Measurements from ENCODE around the gene ZNF649.

The ZNF649 gene

GRCh38 chr19:51926784-51927741, 22.2 kb upstream of the ZNF649 start, which contains the start of gene ZNF613 (continued):
- TF ChIP-seq ZNF140 (tag by site-specific recombination; IDR thresholded peaks at IDR 0.05), result peak; percentile 2; the same call in 1 of the 2 replicates

GRCh38 chr19:51926426-51926783, 21.6 kb upstream of the ZNF649 start:
- H3K36me3 ChIP-seq (ENCODE audit: control insufficient read depth in 2 of 2, insufficient read depth in 1 of 2, low read length in 2 of 2), result peaks cover 18 to 21% of the 10 kb centered on the region in 2 experiments
- H3K27ac ChIP-seq (ENCODE audit: extremely low read depth, low read depth, low read length), result no peak overlapping the region; the same call in 1 of the 2 replicates
- ChIA-PET POLR2A (no interaction called here), CTCF (interaction anchor here (0.5 to 0.7 kb wide), 3 partner anchors 34 to 537 kb away, joined by 3 to 4 read pairs (median 3); no protein-coding TSS in a partner anchor)
- no peak overlapping the region; the same call in 1 of the 2 replicates for H3K4me3 ChIP-seq (ENCODE audit: low read depth, low read length)
- H3K4me1 ChIP-seq (ENCODE audit: control insufficient read depth, insufficient read depth, low read length), result no peaks in the 10 kb centered on the region
- TF ChIP-seq ZSCAN4 (tag by site-specific recombination; IDR thresholded peaks at IDR 0.05), result no peak
- TF ChIP-seq IKZF3 (tag by site-specific recombination; IDR thresholded peaks at IDR 0.05), result 0 out of 2 replicates have a peak, but pooled peaks have one; percentile 31
- no peak for TF ChIP-seq ZBTB1 (tag by site-specific recombination; IDR thresholded peaks at IDR 0.05)
- TF ChIP-seq SETDB1 (IDR thresholded peaks at IDR 0.05; ENCODE audit: insufficient read length, low read length), result peak; percentile 30
- TF ChIP-seq ZNF335 (tag by site-specific recombination; conservative IDR thresholded peaks at IDR 0.05), result no peak
- no peak for TF ChIP-seq ZNF660 (tag by site-specific recombination; IDR thresholded peaks at IDR 0.05)
- TF ChIP-seq ZNF398 (tag by site-specific recombination; IDR thresholded peaks at IDR 0.05), result no peak
- TF ChIP-seq ZBTB20 (tag by site-specific recombination; IDR thresholded peaks at IDR 0.05), result no peak
- no peak for TF ChIP-seq ZNF558 (tag by site-specific recombination; IDR thresholded peaks at IDR 0.05)
- TF ChIP-seq ZNF518A (tag by site-specific recombination; conservative IDR thresholded peaks at IDR 0.05; ENCODE audit: low read depth), result no peak
- TF ChIP-seq ZNF777 (tag by site-specific recombination; IDR thresholded peaks at IDR 0.05; ENCODE audit: borderline replicate concordance), result no peak
- TF ChIP-seq ZNF549 (tag by site-specific recombination; IDR thresholded peaks at IDR 0.05), result no peak
- no peak for TF ChIP-seq BCL11A (tag by site-specific recombination; IDR thresholded peaks at IDR 0.05; ENCODE audit: low read depth)
- TF ChIP-seq ZNF426 (tag by site-specific recombination; IDR thresholded peaks at IDR 0.05), result no peak
- no peak for TF ChIP-seq ZNF302 (tag by site-specific recombination; IDR thresholded peaks at IDR 0.05; ENCODE audit: low read depth)
- H3K9me3 ChIP-seq (ENCODE audit: control insufficient read depth, insufficient read depth, low read depth, low read length), result no peaks in the 10 kb centered on the region
